ENCODE data around the gene MAP2.

- TF ChIP-seq, protein P1, sequence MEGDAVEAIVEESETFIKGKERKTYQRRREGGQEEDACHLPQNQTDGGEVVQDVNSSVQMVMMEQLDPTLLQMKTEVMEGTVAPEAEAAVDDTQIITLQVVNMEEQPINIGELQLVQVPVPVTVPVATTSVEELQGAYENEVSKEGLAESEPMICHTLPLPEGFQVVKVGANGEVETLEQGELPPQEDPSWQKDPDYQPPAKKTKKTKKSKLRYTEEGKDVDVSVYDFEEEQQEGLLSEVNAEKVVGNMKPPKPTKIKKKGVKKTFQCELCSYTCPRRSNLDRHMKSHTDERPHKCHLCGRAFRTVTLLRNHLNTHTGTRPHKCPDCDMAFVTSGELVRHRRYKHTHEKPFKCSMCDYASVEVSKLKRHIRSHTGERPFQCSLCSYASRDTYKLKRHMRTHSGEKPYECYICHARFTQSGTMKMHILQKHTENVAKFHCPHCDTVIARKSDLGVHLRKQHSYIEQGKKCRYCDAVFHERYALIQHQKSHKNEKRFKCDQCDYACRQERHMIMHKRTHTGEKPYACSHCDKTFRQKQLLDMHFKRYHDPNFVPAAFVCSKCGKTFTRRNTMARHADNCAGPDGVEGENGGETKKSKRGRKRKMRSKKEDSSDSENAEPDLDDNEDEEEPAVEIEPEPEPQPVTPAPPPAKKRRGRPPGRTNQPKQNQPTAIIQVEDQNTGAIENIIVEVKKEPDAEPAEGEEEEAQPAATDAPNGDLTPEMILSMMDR (IDR thresholded peaks at IDR 0.05), result no peak
- TF ChIP-seq POLR2A (IDR thresholded peaks at IDR 0.05), result no peak
Measured at GRCh38 chr2:209653134-209653533, 229.3 kb downstream of the MAP2 start.
